ENCODE results near the gene MIEF1.

DNA sequence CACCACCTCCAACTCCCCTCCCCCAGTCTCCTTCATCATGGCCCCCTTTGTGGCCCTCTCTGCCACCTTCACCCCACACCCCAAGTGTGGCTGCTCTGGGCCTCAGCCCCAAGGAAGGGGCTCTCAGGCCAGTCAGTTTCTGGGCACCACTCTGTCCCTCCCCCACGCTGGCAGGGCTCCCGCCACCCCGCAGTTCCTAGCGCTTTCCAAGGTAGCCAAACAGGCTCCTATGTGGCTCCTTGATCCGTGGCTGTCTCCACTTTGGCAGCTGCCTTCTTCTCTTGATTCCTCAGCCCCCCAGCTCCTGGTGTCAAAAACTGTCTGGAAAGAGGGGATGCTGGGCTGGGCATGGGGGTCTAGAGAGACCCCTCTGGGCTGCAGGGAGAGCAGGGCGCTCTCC lies 58.0 kb downstream of the MIEF1 start:
- TF ChIP-seq CTCF (conservative IDR thresholded peaks at IDR 0.05 in 1 of 2, IDR thresholded peaks at IDR 0.05 in 1 of 2; ENCODE audit: extremely low read depth in 1 of 2, insufficient read depth in 1 of 2, low read depth in 1 of 2, low read length in 2 of 2) (no peak), EZH2 (IDR thresholded peaks at IDR 0.05; ENCODE audit: borderline replicate concordance, low read length) (no peak)

Data from mammary epithelial cell (primary cell).